Neural progenitor cell (in vitro differentiated cells): Measurements from ENCODE around the gene PDIA6.

ENCODE experiments used
- CTCF ChIP-seq: fragments of 200-600 bp; sonication (generic); IDR thresholded peaks from 2 replicates; pipeline ENCODE4 v1.5.1; 2017; ENCODE audit warnings: antibody characterized with exemption, mild to moderate bottlenecking
- EZH2 ChIP-seq: fragments of 200-600 bp; sonication (generic); IDR thresholded peaks from 2 replicates; pipeline ENCODE4 v1.6.1; 2017; ENCODE audit warnings: antibody characterized with exemption, mild to moderate bottlenecking, moderate library complexity

GRCh38 chr2:10860081-10860813, 47.7 kb upstream of the PDIA6 start:
- TF ChIP-seq CTCF = no peak
- TF ChIP-seq EZH2 = no peak
